ENCODE measurements around the gene CNTROB.

CNTROB gene

DNA sequence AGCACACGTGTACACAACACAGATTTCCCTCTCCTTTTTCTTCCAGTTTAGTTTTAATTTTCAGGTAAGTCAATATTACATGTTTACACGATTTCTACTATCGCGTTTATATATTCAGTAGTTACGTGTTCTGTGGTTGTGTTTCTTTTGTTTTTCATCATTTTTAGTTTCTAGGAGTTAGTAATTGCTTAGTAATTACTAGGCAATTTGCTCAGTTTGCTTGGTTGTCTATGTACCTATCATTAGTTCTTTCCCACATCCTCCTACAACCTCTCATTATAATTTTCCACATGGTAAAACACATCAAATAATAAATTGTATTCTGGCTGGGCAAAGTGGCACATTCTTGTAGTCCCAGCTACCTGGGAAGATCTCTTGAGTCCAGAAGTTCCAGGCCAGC is 45.8 kb downstream of the CNTROB start:
- TF ChIP-seq, protein P1, sequence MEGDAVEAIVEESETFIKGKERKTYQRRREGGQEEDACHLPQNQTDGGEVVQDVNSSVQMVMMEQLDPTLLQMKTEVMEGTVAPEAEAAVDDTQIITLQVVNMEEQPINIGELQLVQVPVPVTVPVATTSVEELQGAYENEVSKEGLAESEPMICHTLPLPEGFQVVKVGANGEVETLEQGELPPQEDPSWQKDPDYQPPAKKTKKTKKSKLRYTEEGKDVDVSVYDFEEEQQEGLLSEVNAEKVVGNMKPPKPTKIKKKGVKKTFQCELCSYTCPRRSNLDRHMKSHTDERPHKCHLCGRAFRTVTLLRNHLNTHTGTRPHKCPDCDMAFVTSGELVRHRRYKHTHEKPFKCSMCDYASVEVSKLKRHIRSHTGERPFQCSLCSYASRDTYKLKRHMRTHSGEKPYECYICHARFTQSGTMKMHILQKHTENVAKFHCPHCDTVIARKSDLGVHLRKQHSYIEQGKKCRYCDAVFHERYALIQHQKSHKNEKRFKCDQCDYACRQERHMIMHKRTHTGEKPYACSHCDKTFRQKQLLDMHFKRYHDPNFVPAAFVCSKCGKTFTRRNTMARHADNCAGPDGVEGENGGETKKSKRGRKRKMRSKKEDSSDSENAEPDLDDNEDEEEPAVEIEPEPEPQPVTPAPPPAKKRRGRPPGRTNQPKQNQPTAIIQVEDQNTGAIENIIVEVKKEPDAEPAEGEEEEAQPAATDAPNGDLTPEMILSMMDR (conservative IDR thresholded peaks at IDR 0.05; ENCODE audit: control insufficient read depth, insufficient read depth, low read depth, low read length) = no peak
- H3K4me3 ChIP-seq (ENCODE audit: control insufficient read depth, low read depth, low read length) = no peak overlapping the region
- no peak for DNase-seq (ENCODE audit: low read depth)

DNA sequence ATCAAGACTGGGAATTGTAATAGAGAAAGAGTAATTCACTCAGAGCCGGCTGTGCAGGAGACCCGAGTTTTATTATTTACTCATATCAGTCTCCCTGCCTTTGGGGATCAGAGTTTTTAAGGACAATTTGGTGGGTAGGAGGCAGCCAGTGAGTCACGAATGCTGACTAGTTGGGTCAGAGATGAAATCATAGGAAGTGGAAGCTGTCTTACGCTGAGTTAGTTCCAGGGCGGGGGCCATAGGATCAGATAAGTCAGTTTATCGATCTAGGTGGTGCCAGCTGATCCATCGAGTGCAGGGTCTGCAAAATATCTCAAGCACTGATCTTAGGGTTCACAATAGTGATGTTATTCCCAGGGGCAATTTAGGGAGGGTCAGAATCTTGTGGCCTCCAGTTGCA is 50.2 kb downstream of the CNTROB start:
- peak; percentile 87 for DNase-seq (ENCODE audit: low read depth)
- no peak overlapping the region for H3K4me3 ChIP-seq (ENCODE audit: control insufficient read depth, low read depth, low read length)
- TF ChIP-seq, protein P1 (conservative IDR thresholded peaks at IDR 0.05; ENCODE audit: control insufficient read depth, insufficient read depth, low read depth, low read length) = no peak

DNA sequence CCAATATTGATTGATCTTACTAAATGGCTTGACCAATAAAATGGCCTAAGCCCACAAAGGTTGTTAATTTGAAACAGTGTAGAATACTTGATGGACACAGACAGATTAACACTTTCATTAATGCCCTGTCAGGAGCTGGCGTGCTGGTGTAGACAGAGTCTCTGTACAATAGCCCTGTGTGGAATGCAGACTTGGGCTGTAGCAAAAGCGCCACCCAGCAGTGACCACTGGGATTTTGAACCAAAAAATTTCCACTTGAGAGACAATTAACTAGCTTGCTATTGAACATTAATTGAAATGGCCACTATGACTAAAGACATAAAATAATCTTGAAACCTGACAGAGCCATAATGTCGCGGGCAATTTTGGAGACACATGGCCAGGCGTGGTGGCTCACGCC is 50.7 kb downstream of the CNTROB start:
- TF ChIP-seq, protein P1 (conservative IDR thresholded peaks at IDR 0.05; ENCODE audit: control insufficient read depth, insufficient read depth, low read depth, low read length) = peak; percentile 19
- DNase-seq (ENCODE audit: low read depth) = no peak

DNA sequence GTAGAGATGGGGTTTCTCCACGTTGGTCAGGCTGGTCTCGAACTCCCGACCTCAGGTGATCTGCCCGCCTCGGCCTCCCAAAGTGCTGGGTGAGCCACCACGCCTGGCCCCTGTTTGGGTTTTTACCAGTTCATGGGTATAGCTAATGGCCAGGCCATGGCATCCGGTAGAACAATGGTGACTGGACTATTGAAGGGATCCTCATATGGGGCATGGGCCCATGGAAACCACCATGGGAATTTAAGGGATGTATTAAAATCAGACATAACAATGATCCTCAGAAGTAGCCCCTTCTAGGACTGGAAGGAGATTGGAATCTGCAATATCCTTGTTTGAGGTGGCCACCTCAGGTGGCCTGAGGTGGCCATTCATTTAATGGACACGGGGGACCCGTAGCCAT is 52.9 kb downstream of the CNTROB start:
- TF ChIP-seq, protein P1 (conservative IDR thresholded peaks at IDR 0.05; ENCODE audit: control insufficient read depth, insufficient read depth, low read depth, low read length) = no peak
- DNase-seq (ENCODE audit: low read depth) = no peak
- no peak overlapping the region for H3K4me3 ChIP-seq (ENCODE audit: control insufficient read depth, low read depth, low read length)

More for the DNA sequence above, 50.7 kb downstream of the CNTROB start:
- H3K4me3 ChIP-seq (ENCODE audit: control insufficient read depth, low read depth, low read length) = no peak overlapping the region

DNA sequence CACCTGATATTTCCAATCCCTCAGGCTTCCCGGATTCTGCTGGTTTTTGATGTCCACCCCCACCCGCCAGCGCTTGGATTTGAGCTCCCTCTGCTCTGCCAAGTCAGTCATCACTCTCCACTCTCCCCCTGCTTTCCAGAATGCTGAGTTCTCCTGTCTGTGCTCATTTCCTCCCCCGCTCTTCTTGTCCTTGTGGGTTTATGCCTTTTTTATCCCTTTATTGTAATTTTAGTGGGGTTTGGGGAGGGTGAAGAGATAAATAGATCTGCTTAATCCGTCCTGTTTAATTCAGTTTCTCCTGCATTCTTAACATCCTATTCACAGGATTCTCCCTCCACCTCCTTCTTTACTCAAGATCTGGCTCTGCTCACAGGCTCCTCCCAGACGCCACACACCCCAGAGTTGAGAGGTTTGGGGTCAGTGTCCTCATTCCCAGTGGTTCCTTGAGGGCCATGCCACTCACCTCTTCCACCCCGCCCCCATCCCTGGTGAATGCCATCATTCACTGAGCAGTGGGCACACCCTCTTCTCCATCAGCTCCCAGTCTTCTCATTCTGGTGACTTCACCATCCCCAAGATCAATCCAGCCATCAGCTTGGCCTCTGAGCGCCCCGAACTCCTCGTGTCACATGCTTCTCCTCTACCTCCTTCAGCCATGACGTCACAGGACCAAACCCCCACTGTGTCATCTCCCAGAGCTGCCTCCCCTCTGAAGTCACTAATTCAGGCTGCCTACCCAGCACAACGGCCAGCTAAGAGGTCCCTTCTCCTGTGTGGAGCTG is 55.3 kb downstream of the CNTROB start:
- TF ChIP-seq, protein P1 (conservative IDR thresholded peaks at IDR 0.05; ENCODE audit: control insufficient read depth, insufficient read depth, low read depth, low read length) = no peak
- DNase-seq (ENCODE audit: low read depth) = peak; percentile 65

DNA sequence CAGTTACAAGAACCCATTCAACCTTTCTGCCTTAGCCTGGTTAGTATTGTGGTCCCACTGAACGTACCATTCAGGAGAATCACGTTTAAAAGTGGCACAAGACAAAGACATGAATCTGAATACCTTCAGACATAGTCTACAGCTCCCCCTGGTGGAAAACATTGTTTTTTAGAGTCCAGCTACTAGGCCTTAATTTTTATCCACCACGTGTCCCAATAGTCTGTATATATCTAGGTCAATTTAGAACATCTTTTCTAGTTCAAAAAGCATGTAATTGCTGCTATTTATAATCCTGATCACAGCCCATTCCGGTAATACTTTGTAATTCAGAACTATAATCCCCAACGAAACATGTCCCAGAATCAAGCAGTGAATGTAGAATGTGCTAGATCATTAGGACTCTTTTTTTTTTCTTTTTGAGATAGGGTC is 56.8 kb downstream of the CNTROB start:
- TF ChIP-seq, protein P1 (conservative IDR thresholded peaks at IDR 0.05; ENCODE audit: control insufficient read depth, insufficient read depth, low read depth, low read length) = peak; percentile 61
- no peak overlapping the region for H3K4me3 ChIP-seq (ENCODE audit: control insufficient read depth, low read depth, low read length)
- DNase-seq (ENCODE audit: low read depth) = peak; percentile 91

More for the DNA sequence above, 55.3 kb downstream of the CNTROB start:
- no peak overlapping the region for H3K4me3 ChIP-seq (ENCODE audit: control insufficient read depth, low read depth, low read length)

Data from fibroblast of mammary gland (primary cell).